Measurements from ENCODE around the gene INS.
"Not testable (repeated sequence)": the region's sequence is repeated elsewhere in the genome, so short reads cannot be mapped to it uniquely, and the experiment has no call there.

INS gene

GRCh38 chr11:2131371-2132236 is 29.4 kb downstream of the INS start:
- Histone ChIP-seq H3K4me2 (ENCODE audit: low read length) (no peak overlapping the region), H3K27me3 (ENCODE audit: control insufficient read depth, insufficient read depth, low read length) (peaks cover 3% of the 10 kb centered on the region), H3K36me3 (ENCODE audit: insufficient read depth, low read length) (peaks cover 5% of the 10 kb centered on the region), H3K4me3 (ENCODE audit: low read length) (no peak overlapping the region), H3K9me3 (replicated peaks; ENCODE audit: low read length) (no peaks in the 10 kb centered on the region), H3K9ac (ENCODE audit: low read depth, low read length) (no peak overlapping the region), H3K4me1 (ENCODE audit: control insufficient read depth, insufficient read depth, low read length) (peaks cover 10% of the 10 kb centered on the region)

- H3K4me3 ChIP-seq (ENCODE audit: low read length) = no peak overlapping the region
- H3K36me3 ChIP-seq (ENCODE audit: insufficient read depth, low read length) = peaks cover 5% of the 10 kb centered on the region
- H3K27me3 ChIP-seq (ENCODE audit: control insufficient read depth, insufficient read depth, low read length) = peaks cover 3% of the 10 kb centered on the region
- no peaks in the 10 kb centered on the region for H3K9me3 ChIP-seq (replicated peaks; ENCODE audit: low read length)
- no peak overlapping the region for H3K9ac ChIP-seq (ENCODE audit: low read depth, low read length)
- peaks cover 4% of the 10 kb centered on the region for H3K4me1 ChIP-seq (ENCODE audit: control insufficient read depth, insufficient read depth, low read length)
- H3K4me2 ChIP-seq (ENCODE audit: low read length) = no peak overlapping the region
Measured at GRCh38 chr11:2130881-2131352, 30.1 kb downstream of the INS start.

GRCh38 chr11:2129699-2130366 is 31.2 kb downstream of the INS start:
- H3K27me3 ChIP-seq (ENCODE audit: control insufficient read depth, insufficient read depth, low read length) = peaks cover 3% of the 10 kb centered on the region
- H3K9me3 ChIP-seq (replicated peaks; ENCODE audit: low read length) = no peaks in the 10 kb centered on the region
- no peak overlapping the region for H3K4me2 ChIP-seq (ENCODE audit: low read length)
- H3K4me3 ChIP-seq (ENCODE audit: low read length) = no peak overlapping the region
- no peak overlapping the region for H3K9ac ChIP-seq (ENCODE audit: low read depth, low read length)
- H3K4me1 ChIP-seq (ENCODE audit: control insufficient read depth, insufficient read depth, low read length) = no peaks in the 10 kb centered on the region
- H3K36me3 ChIP-seq (ENCODE audit: insufficient read depth, low read length) = peaks cover 5% of the 10 kb centered on the region

GRCh38 chr11:2129308-2129698 is 31.7 kb downstream of the INS start:
- H3K9me3 ChIP-seq (replicated peaks; ENCODE audit: low read length) = no peaks in the 10 kb centered on the region
- H3K27me3 ChIP-seq (ENCODE audit: control insufficient read depth, insufficient read depth, low read length) = peaks cover 3% of the 10 kb centered on the region
- no peaks in the 10 kb centered on the region for H3K4me1 ChIP-seq (ENCODE audit: control insufficient read depth, insufficient read depth, low read length)
- H3K9ac ChIP-seq (ENCODE audit: low read depth, low read length) = no peak overlapping the region
- H3K36me3 ChIP-seq (ENCODE audit: insufficient read depth, low read length) = peaks cover 5% of the 10 kb centered on the region
- H3K4me3 ChIP-seq (ENCODE audit: low read length) = no peak overlapping the region
- no peak overlapping the region for H3K4me2 ChIP-seq (ENCODE audit: low read length)

DNA sequence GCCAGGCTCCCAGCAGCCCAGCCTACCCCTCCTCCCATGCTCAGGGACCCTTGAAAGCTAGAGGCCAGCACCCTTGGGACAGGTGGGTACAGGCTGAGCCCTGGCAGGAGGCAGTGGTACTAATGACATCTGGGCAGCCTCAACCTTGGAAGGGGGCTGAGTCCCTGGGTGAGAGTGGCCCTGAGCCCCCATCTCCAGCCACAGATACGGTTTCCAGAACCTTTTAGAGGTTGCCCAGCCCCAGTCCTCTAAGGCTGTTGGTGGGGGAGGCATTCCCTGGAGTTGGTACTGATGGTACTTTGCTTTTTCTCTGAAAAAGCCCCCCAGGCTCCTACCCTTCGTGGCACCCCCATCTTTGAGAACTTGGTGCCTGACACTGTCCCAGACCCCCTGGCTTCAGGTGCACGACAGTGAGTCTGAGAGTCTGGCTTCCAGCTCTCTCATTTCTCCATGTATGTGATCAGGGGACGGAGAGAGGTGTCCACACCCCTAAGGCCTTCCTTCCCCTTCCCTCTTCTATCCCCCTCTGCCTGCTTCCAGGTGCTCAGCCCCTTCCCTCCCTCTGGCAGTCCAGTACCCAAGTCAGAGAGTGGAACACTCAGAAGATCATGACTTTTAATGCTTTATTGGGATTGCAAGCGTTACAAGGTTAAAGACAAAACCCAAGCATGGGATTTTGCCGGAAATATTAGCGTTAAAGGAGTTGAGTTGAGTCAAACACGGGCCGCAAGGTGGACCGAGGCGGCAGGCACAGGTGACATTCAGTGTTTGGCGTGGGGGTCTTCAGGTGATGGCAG is 32.3 kb downstream of the INS start:
- Histone ChIP-seq H3K9ac (ENCODE audit: low read depth, low read length) (no peak overlapping the region), H3K36me3 (ENCODE audit: insufficient read depth, low read length) (peaks cover 5% of the 10 kb centered on the region), H3K4me1 (ENCODE audit: control insufficient read depth, insufficient read depth, low read length) (no peaks in the 10 kb centered on the region), H3K4me3 (ENCODE audit: low read length) (no peak overlapping the region), H3K4me2 (ENCODE audit: low read length) (no peak overlapping the region), H3K27me3 (ENCODE audit: control insufficient read depth, insufficient read depth, low read length) (peaks cover under 1% of the 10 kb centered on the region), H3K9me3 (replicated peaks; ENCODE audit: low read length) (no peaks in the 10 kb centered on the region)

- H3K9me3 ChIP-seq (replicated peaks; ENCODE audit: low read length) = no peaks in the 10 kb centered on the region
- peaks cover 4% of the 10 kb centered on the region for H3K4me1 ChIP-seq (ENCODE audit: control insufficient read depth, insufficient read depth, low read length)
- no peak overlapping the region for H3K9ac ChIP-seq (ENCODE audit: low read depth, low read length)
- peaks cover under 1% of the 10 kb centered on the region for H3K36me3 ChIP-seq (ENCODE audit: insufficient read depth, low read length)
- no peak overlapping the region for H3K4me2 ChIP-seq (ENCODE audit: low read length)
- H3K4me3 ChIP-seq (ENCODE audit: low read length) = no peak overlapping the region
- no peaks in the 10 kb centered on the region for H3K27me3 ChIP-seq (ENCODE audit: control insufficient read depth, insufficient read depth, low read length)
Measured at GRCh38 chr11:2128130-2128510, 32.9 kb downstream of the INS start.

- Histone ChIP-seq H3K4me1 (ENCODE audit: control insufficient read depth, insufficient read depth, low read length) (peaks cover 7% of the 10 kb centered on the region), H3K9ac (ENCODE audit: low read depth, low read length) (no peak overlapping the region), H3K27me3 (ENCODE audit: control insufficient read depth, insufficient read depth, low read length) (no peaks in the 10 kb centered on the region), H3K9me3 (replicated peaks; ENCODE audit: low read length) (no peaks in the 10 kb centered on the region), H3K36me3 (ENCODE audit: insufficient read depth, low read length) (no peaks in the 10 kb centered on the region), H3K4me2 (ENCODE audit: low read length) (no peak overlapping the region), H3K4me3 (ENCODE audit: low read length) (no peak overlapping the region)
Measured at GRCh38 chr11:2127482-2128129, 33.4 kb downstream of the INS start.

DNA sequence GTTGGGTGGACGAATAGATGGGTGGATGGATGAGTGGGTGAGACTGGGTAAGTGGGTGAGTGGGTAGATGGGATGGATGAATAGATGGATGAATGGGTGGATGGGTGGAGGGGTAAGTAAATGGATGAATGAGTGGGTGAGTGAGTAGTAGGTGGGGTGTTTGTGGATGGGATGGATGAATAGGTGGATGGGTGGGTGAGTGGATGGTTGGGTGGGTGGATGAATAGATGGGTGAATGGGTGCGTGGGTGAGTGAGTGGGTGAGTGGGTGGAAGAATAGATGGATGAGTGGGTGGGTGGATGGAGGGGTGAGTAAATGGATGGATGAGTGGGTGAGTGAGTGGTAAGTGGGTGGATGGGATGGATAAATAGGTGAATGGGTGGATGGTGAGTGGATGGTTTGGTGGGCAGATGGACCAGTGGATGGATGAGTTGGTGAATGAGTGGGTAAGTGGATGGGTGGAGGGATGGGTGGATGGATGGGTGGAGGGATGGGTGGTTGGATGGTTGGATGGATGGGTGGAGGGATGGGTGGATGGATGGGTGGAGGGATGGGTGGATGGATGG is 34.4 kb downstream of the INS start:
- Histone ChIP-seq H3K27me3 (ENCODE audit: control insufficient read depth, insufficient read depth, low read length) (no peaks in the 10 kb centered on the region), H3K9ac (ENCODE audit: low read depth, low read length) (no peak overlapping the region), H3K36me3 (ENCODE audit: insufficient read depth, low read length) (no peaks in the 10 kb centered on the region), H3K9me3 (replicated peaks; ENCODE audit: low read length) (no peaks in the 10 kb centered on the region), H3K4me2 (ENCODE audit: low read length) (no peak overlapping the region), H3K4me1 (ENCODE audit: control insufficient read depth, insufficient read depth, low read length) (peaks cover 16% of the 10 kb centered on the region), H3K4me3 (ENCODE audit: low read length) (no peak overlapping the region)

GRCh38 chr11:2124736-2125484 is 36.1 kb downstream of the INS start:
- peaks cover 16% of the 10 kb centered on the region for H3K4me1 ChIP-seq (ENCODE audit: control insufficient read depth, insufficient read depth, low read length)
- not testable (repeated sequence) for H3K9me3 ChIP-seq (replicated peaks; ENCODE audit: low read length); H3K4me2 ChIP-seq (ENCODE audit: low read length); H3K27me3 ChIP-seq (ENCODE audit: control insufficient read depth, insufficient read depth, low read length); H3K36me3 ChIP-seq (ENCODE audit: insufficient read depth, low read length); H3K4me3 ChIP-seq (ENCODE audit: low read length); H3K9ac ChIP-seq (ENCODE audit: low read depth, low read length)

DNA sequence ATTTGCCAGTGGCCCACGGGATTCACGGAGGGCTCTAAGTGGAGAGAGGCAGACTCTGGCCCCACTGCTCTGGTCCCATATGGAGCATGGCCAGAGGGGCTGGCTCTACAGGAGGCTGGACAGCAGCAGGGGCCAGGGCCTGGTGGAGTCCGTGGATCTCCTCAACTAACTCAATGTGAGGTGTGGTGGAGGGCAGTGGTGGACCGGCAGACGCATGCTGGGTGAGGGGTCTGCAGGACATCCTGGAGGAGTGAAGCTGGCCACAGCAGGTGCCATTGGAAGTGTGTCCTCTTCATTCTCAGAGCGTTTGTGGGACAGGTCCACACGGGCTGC is 37.4 kb downstream of the INS start:
- H3K4me1 ChIP-seq (ENCODE audit: control insufficient read depth, insufficient read depth, low read length) = peaks cover 16% of the 10 kb centered on the region
- no peak overlapping the region for H3K4me3 ChIP-seq (ENCODE audit: low read length)
- no peaks in the 10 kb centered on the region for H3K9me3 ChIP-seq (replicated peaks; ENCODE audit: low read length)
- peaks cover 12% of the 10 kb centered on the region for H3K27me3 ChIP-seq (ENCODE audit: control insufficient read depth, insufficient read depth, low read length)
- no peak overlapping the region for H3K4me2 ChIP-seq (ENCODE audit: low read length)
- no peak overlapping the region for H3K9ac ChIP-seq (ENCODE audit: low read depth, low read length)
- H3K36me3 ChIP-seq (ENCODE audit: insufficient read depth, low read length) = no peaks in the 10 kb centered on the region
